Measurements from ENCODE around the gene DTX3. TPM values are rescaled to one million over a fixed set of nuclear protein-coding genes. Genes with fewer than 3 reads are reported as not detected.

The DTX3 gene
- total RNA-seq, 3 donors from 2014 or later, result 4.3 to 65.5 (median 7.0) TPM

DNA sequence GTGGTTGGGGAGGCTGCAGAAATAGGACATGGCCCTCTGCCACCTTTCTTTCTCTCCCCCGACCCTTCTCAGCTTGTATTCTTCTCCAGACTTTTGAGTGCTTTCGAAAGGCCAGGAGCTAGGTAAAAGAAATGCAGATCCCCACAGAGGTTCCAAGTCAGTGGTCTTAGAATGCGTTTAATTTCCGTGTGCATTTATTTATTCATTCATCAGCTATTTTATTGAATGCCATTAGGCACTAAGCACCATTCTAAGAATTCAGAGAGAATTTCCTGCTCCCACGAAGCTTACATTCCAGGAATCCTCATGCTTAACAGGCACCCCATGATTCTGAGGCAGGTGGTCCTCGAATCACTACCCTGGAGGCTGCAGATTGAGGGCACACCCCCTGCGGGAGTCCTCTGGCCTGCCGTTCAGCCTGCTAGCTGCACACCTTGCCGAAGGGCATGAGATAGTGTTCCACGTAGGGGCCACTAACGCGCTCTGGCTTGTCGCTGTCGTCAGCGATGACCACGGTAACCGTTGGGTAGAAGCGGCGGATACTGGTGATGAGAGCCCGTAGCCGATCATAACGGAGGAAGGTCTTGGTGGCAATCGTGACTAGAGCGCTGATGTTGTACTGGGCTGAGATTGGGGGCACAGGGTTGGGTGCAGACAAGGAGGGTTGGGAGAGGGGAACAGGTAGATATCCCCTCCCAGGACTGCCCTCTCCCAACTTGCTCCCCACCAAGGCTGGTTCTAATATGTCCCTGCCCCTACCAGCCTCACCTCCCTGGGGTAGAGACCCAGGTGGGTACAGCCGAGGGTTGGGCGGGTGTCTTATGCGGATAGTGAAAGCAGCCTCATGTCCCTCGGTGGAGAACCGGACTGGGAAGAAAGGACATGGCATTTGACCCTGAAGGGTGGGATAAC lies 23.9 kb downstream of the DTX3 start:
- Histone ChIP-seq H3K36me3 (ENCODE audit: low read depth) (no peaks in the 10 kb centered on the region), H3K4me3 (no peak overlapping the region), H3K9me3 (no peaks in the 10 kb centered on the region), H3K4me1 (ENCODE audit: low read depth) (peaks cover 11% of the 10 kb centered on the region)
- intact Hi-C loops (cut with DNase I, micrococcal nuclease), result no loop called here
- TF ChIP-seq CTCF (IDR thresholded peaks at IDR 0.05), result no peak
- DNase-seq, result no peak
- no peak for ATAC-seq

- ATAC-seq (no peak), DNase-seq (no peak)
- Histone ChIP-seq H3K36me3 (ENCODE audit: low read depth) (no peaks in the 10 kb centered on the region), H3K4me3 (no peak overlapping the region), H3K4me1 (ENCODE audit: low read depth) (peaks cover 13% of the 10 kb centered on the region), H3K9me3 (no peaks in the 10 kb centered on the region)
- TF ChIP-seq CTCF (IDR thresholded peaks at IDR 0.05), result no peak
- intact Hi-C loops (cut with DNase I, micrococcal nuclease), result no loop called here
These were observed 25.4 kb downstream of the DTX3 start for GRCh38 chr12:57629897-57630471.

GRCh38 chr12:57630891-57631433 lies 26.3 kb downstream of the DTX3 start:
- H3K36me3 ChIP-seq (ENCODE audit: low read depth), result no peaks in the 10 kb centered on the region
- no peaks in the 10 kb centered on the region for H3K9me3 ChIP-seq
- no peak for TF ChIP-seq CTCF (IDR thresholded peaks at IDR 0.05)
- no peak for ATAC-seq
- no peak for DNase-seq
- H3K4me1 ChIP-seq (ENCODE audit: low read depth), result peaks cover 13% of the 10 kb centered on the region
- intact Hi-C loops (cut with DNase I, micrococcal nuclease), result no loop called here
- no peak overlapping the region for H3K4me3 ChIP-seq

DNA sequence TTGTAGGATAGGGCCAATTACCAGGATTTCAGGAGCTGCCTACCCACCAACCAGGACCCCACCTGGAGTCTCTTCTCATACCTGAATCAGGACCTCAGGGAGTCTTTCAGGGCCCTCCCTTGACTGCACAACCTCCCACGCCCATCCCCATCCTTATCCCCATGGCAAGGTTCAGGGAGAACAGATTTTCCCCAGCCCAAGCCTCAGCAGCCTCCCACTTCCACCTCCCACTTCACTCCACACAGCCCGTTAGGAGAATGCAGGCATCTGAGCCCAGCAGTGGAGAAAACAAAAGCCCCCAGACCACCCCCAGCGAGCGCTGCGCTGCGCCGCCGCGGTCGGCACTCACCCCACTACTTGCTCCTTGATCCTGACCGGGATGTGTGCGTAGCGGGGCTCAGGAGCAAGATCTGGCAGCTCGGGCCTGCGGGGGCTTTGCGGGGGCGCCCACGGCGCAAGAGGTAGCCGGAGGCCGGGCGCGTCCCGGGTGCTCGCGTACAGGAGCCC lies 27.0 kb downstream of the DTX3 start:
- no peak overlapping the region for H3K4me3 ChIP-seq
- no peak for TF ChIP-seq CTCF (IDR thresholded peaks at IDR 0.05)
- DNase-seq, result no peak
- no peaks in the 10 kb centered on the region for H3K9me3 ChIP-seq
- no peak for ATAC-seq
- no peaks in the 10 kb centered on the region for H3K36me3 ChIP-seq (ENCODE audit: low read depth)
- H3K4me1 ChIP-seq (ENCODE audit: low read depth), result peaks cover 13% of the 10 kb centered on the region
- intact Hi-C loops (cut with DNase I, micrococcal nuclease), result no loop called here

- peak; percentile 17 for ATAC-seq
- Histone ChIP-seq H3K4me3 (no peak overlapping the region), H3K4me1 (ENCODE audit: low read depth) (peaks cover 13% of the 10 kb centered on the region), H3K9me3 (no peaks in the 10 kb centered on the region), H3K36me3 (ENCODE audit: low read depth) (no peaks in the 10 kb centered on the region)
- intact Hi-C loops (cut with DNase I, micrococcal nuclease), result no loop called here
- no peak for TF ChIP-seq CTCF (IDR thresholded peaks at IDR 0.05)
- no peak for DNase-seq
These were observed 27.7 kb downstream of the DTX3 start for GRCh38 chr12:57632073-57632957.
